NAMALWA (cell line): ENCODE measurements around the gene PLEKHF1.

Experiments
- DNase-seq: peaks from one replicate; pipeline ENCODE4 v3.0.0-alpha.2; 2015; ENCODE audit warnings: low spot score

The PLEKHF1 gene

GRCh38 chr19:29634423-29635130 is 30.7 kb upstream of the PLEKHF1 start:
- DNase-seq = no peak

DNA sequence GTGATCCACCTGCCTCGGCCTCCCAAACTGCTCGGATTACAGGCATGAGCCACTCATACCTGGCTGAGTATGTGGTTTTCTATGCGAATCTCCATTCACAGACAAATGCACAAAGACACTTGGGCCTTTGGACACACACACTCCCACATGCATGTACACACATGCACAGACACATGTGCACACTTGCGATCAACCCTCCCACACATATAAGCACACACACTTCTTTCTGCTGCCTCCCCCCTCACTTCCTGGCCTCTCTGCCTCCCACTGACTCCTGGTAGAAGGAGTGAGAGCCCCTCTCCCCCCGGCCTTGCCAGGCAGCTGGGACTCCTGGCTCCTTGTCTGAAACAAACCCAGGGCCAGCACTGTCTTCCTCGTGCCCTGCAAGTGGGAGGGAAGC is 29.3 kb upstream of the PLEKHF1 start:
- no peak for DNase-seq

DNA sequence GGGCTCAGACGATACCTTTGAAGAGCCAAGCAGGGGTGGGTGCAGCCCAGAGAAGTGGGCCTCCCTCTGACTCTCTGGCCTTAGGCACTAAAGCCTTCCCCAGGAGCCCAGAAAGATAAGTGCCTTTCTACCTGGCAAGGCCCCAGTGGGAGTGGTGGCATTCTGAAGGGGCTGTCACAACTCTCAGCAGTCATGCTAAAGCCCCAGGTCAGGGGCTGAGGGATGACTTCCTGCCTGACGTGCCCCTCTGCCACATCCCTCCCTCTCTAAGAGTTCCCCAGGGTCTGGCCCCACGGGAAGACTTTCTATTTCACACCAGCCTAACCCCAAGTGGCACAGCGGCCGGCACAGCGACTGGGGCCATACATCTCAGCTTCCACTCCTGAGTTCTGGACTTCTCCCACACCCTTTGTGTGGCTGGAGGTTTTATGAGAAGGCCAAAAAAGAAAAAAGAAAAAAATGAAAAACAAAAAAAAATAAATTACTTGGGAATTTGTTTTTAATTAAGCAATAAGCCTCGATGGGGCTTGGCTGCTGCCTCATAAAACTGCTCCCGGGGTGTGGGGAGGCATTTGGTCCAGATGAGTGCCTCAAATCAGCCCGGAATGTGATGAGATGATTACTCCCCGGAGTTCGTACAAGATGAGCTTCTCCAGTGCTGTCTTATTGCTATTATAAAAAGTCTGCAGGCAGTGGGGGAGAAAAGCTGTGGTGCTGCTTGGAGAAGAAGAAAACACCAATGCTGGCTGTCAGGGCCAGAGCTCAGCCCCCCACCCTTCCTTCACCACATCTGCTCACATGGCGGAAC is 28.5 kb upstream of the PLEKHF1 start:
- DNase-seq = no peak

GRCh38 chr19:29639086-29639485 is 26.2 kb upstream of the PLEKHF1 start:
- no peak for DNase-seq

DNA sequence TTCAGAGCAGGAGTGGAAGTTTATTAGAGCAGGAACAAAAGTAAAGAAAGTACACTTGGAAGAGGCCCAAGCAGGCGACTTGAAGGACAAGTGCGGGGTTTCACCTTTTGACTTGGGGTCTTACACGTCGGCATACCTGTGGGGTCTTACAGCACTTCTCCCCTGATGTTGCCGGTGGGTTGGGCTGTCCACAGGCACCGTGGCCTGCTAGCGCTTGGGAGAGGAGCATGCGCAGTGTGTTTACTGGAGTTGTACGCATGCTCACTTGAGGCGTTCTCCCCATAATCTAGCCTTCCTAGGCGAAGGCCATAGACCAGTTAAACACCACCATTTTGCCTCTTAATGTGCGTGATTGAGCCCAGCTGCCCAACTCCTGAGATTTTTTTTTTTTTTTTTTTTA is 25.0 kb upstream of the PLEKHF1 start:
- DNase-seq = no peak

GRCh38 chr19:29641597-29641996 is 23.7 kb upstream of the PLEKHF1 start:
- DNase-seq = no peak

GRCh38 chr19:29643361-29643935 is 21.8 kb upstream of the PLEKHF1 start:
- no peak for DNase-seq

GRCh38 chr19:29644210-29644609 is 21.1 kb upstream of the PLEKHF1 start:
- DNase-seq = no peak

- no peak for DNase-seq
These were observed 19.8 kb upstream of the PLEKHF1 start for GRCh38 chr19:29645491-29645867.

- DNase-seq = no peak
These were observed 19.4 kb upstream of the PLEKHF1 start for GRCh38 chr19:29645911-29646310.

- no peak for DNase-seq
These were observed 14.4 kb upstream of the PLEKHF1 start for GRCh38 chr19:29650772-29651387.

- DNase-seq = no peak
These were observed 13.5 kb upstream of the PLEKHF1 start for GRCh38 chr19:29651622-29652394.

GRCh38 chr19:29653398-29653797 is 11.9 kb upstream of the PLEKHF1 start:
- DNase-seq = no peak

DNA sequence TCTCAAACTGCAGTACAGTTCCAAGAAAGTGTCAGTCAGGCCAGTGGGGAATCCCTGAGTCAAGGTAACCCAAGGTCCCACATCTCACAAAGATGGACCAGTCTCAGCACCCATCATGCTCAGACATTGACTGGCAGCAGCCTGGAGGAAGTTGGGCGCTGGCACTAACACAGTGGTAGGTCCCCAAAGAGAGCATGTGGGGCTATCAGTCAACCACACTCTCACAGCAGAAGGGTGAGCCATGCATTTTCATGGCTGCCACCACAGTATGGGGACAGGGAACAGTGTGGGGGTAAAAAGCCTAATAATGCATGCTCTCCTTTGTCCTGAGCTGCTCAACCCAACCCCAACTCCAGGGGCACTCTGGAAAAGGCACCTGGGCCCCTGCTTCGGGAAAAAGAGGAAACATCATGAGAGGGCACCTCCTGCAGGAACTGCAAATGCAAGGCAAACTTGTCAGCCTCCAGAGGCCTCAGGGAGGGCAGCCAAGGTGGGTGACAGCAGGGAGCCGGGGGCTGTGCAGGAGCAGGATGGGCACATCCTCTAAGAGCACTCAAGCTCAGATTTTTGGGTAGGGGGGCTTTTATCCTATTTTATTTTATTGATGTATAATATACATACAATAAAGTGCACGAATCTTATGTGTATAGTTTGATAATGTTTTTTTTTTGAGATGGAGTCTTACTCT is 9.5 kb upstream of the PLEKHF1 start:
- no peak for DNase-seq

- DNase-seq = no peak
These were observed 6.9 kb upstream of the PLEKHF1 start for GRCh38 chr19:29658221-29658991.

- no peak for DNase-seq
These were observed 4.4 kb upstream of the PLEKHF1 start for GRCh38 chr19:29660835-29661234.

- no peak for DNase-seq
These were observed 3.0 kb upstream of the PLEKHF1 start for GRCh38 chr19:29662278-29662603.

DNA sequence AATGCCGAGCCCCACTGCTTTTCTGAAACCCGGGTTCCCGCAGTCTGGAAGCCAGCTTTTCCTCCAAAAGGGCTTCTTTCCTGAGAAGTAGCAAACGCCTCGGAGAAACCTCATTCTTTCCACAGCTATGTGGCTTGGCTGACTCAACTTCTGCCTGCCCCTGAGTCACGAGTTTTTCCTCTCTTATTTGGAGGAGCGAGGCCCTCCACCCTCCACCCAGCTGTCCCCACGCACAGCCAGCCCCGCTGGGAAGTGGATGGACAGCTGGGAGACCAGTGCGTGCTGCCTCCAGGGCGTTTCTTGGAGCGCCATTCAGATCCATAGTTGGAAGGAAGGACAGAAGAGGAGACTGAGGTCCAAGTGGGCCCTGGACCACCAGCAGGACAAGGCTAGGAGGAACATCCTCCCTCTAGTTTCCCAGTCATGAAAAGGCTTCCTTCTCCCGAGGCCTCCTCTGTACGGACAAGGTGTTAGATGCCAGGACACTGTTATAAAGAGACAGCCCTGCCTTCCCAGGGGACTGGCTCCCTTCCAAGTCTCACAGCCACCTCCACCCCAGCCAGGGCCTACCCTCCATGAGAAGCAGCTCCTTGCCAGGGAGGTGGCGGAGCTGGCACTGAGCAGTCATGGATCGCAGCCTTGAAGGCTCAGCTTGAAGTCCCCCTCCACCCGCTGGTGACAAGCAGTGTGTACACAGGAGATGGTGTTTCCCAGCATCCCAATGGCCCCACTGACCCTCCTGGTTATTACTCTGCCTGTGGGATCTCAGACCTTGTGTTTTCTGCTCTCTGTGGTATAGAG is 2.5 kb upstream of the PLEKHF1 start:
- DNase-seq = no peak

DNA sequence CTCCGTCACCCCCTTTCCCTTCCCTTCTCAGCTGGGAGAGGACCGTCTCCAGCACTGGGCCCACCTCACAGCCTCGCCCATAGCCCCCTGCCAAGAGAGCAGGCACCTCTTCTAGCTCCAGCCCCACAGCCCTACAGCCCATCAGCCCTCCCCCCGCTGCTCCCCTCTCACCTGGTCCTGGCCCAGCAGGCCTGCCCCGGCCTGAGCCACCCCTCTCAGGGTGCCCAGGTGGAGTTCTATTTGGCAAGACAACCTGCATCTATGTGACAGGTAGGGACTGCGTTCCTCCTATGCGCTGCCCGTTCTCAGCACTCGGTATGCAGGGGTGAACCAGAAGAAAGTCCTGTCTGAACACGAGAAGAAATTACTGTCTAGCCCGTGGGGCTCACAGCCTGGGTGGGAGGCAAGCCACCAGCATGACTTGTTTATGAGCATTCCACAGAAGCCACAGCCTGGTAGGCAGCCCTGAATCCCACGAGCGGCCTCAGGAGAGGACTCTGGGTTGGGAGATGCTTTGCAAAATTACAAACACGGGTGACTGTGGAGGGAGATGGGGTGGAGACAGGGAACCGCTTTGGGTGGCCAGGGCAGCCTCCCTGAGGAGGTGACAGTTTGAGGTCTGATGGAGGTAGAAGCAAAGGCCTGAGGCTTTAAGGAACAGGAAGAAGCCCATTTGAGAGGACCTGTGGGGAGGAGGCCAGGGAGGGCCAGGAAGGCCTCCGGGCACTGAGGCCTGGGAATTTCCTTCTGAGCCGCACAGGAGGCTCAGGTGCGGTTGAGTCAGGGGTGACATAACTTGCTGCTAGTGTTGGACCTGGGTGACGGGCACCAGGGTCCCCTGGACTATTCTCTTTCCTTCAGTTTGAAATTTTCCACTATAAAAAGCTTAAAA is 1.2 kb upstream of the PLEKHF1 start:
- no peak for DNase-seq
